ENCODE measurements around the gene RAB44. TPM values are rescaled to one million over a fixed set of nuclear protein-coding genes. Genes with fewer than 3 reads are reported as not detected.

The RAB44 gene
- total and polyA plus RNA-seq, 3 donors from 2014 or later, result 0.09 to 0.56 (median 0.24) TPM

- Histone ChIP-seq H3K4me1 (peaks cover 12% of the 10 kb centered on the region), H3K27ac (peak overlapping the region; percentile 31 to 39), H3K27me3 (no peaks in the 10 kb centered on the region), H3K36me3 (ENCODE audit: low read depth, missing control alignments) (no peaks in the 10 kb centered on the region), H3K4me3 (no peak overlapping the region), H3K9me3 (no peaks in the 10 kb centered on the region)
- intact Hi-C loops (cut with DNase I; ENCODE audit: low total_unique reads), result no loop called here
- DNase-seq, result no peak
- TF ChIP-seq, protein P1, sequence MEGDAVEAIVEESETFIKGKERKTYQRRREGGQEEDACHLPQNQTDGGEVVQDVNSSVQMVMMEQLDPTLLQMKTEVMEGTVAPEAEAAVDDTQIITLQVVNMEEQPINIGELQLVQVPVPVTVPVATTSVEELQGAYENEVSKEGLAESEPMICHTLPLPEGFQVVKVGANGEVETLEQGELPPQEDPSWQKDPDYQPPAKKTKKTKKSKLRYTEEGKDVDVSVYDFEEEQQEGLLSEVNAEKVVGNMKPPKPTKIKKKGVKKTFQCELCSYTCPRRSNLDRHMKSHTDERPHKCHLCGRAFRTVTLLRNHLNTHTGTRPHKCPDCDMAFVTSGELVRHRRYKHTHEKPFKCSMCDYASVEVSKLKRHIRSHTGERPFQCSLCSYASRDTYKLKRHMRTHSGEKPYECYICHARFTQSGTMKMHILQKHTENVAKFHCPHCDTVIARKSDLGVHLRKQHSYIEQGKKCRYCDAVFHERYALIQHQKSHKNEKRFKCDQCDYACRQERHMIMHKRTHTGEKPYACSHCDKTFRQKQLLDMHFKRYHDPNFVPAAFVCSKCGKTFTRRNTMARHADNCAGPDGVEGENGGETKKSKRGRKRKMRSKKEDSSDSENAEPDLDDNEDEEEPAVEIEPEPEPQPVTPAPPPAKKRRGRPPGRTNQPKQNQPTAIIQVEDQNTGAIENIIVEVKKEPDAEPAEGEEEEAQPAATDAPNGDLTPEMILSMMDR (IDR thresholded peaks at IDR 0.05), result no peak
- no peak for TF ChIP-seq POLR2A (IDR thresholded peaks at IDR 0.05)
- 75 to 86% methylated on average over 7 to 8 of the region's 8 CpGs for WGBS, 2 donors
Measured at GRCh38 chr6:36781669-36782068, 84.0 kb downstream of the RAB44 start.

Small RNAs within 50 kb of the gene (small RNA-seq; reads per million reads assigned to genes)
- gene RF00019, result 0 reads per million in 2 donors

Other genes with a start within 250 kb of the RAB44 start
- 10 to 100 TPM; 20.4 to 23.9 TPM for gene STK38, start 150.3 kb upstream of the RAB44 start, total RNA-seq
- 22.0 TPM for gene STK38, start 150.3 kb upstream of the RAB44 start, polyA plus RNA-seq (ENCODE audit: insufficient read depth, low read depth, low replicate concordance)
- 100 to 1,000 TPM; 180 to 183 TPM for gene SRSF3, start 103.5 kb upstream of the RAB44 start, total RNA-seq
- 289 TPM for gene SRSF3, start 103.5 kb upstream of the RAB44 start, polyA plus RNA-seq (ENCODE audit: insufficient read depth, low read depth, low replicate concordance)
- 100 to 1,000 TPM; 154 TPM for gene CDKN1A, start 19.1 kb upstream of the RAB44 start, total RNA-seq
- gene CDKN1A, start 19.1 kb upstream of the RAB44 start, polyA plus RNA-seq (ENCODE audit: insufficient read depth, low read depth, low replicate concordance), result 64.2 TPM
- 100 to 1,000 TPM in 1 of 2 donors, 10 to 100 TPM in 1; 97.8 to 137 TPM for gene CPNE5, start 141.6 kb downstream of the RAB44 start, total RNA-seq
- gene CPNE5, start 141.6 kb downstream of the RAB44 start, polyA plus RNA-seq (ENCODE audit: insufficient read depth, low read depth, low replicate concordance), result 44.2 TPM
- 10 to 100 TPM; 35.0 to 39.4 TPM for gene PPIL1, start 177.0 kb downstream of the RAB44 start, total RNA-seq
- gene PPIL1, start 177.0 kb downstream of the RAB44 start, polyA plus RNA-seq (ENCODE audit: insufficient read depth, low read depth, low replicate concordance), result 41.2 TPM
- 10 to 100 TPM; 78.9 to 80.3 TPM for gene C6orf89, start 188.1 kb downstream of the RAB44 start, total RNA-seq
- 93.6 TPM for gene C6orf89, start 188.1 kb downstream of the RAB44 start, polyA plus RNA-seq (ENCODE audit: insufficient read depth, low read depth, low replicate concordance)

Data from testis (tissue), 3 donors.